ENCODE data around the gene MYO6. TPM values are rescaled to one million over a fixed set of nuclear protein-coding genes. Genes with fewer than 3 reads are reported as not detected.

Gene MYO6
- total and polyA plus RNA-seq, 2 of the 8 experiments (the other 6 are each of a cell fraction or from before 2014, with no cell fraction given): 8.3 to 21.9 TPM

- no peak overlapping the region for H2AK5ac ChIP-seq (ENCODE audit: low read depth, low read length)
- CTCF ChIA-PET (ENCODE audit: partially characterized antibody): interaction anchor here (1.0 kb wide), 1 partner anchor 9 kb away, joined by 3 read pairs; no protein-coding TSS in a partner anchor
Observed at GRCh38 chr6:75864446-75864845, 115.4 kb downstream of the MYO6 start.

More at GRCh38 chr6:75864446-75864845, 115.4 kb downstream of the MYO6 start:
- Histone ChIP-seq H3K27ac (ENCODE audit: low read depth, low read length) (no peak overlapping the region), H3K4me2 (ENCODE audit: insufficient read depth in 1 of 2, low read depth in 2 of 2, low read length in 2 of 2) (no peak overlapping the region), H3K36me3 (ENCODE audit: control insufficient read depth in 2 of 4, insufficient read depth in 4 of 4, low read length in 3 of 4) (peaks cover 0 to 13% (median 1%) of the 10 kb centered on the region in 4 experiments; a peak in 3 of 8 replicates), H4K20me1 (replicated peaks in 1 of 2; ENCODE audit: control insufficient read depth in 1 of 2, insufficient read depth in 2 of 2, low read length in 2 of 2) (no peaks in the 10 kb centered on the region), H3K23me2 (ENCODE audit: low read depth, low read length) (no peaks in the 10 kb centered on the region; the same call in 1 of the 2 replicates), H3K4me1 (replicated peaks in 1 of 4; ENCODE audit: control insufficient read depth in 3 of 4, insufficient read depth in 4 of 4, low read length in 3 of 4) (no peaks in the 10 kb centered on the region), H3K79me2 (ENCODE audit: control insufficient read depth in 1 of 2, insufficient read depth in 2 of 2, low read length in 2 of 2) (no peaks in the 10 kb centered on the region), H3K14ac (ENCODE audit: insufficient read length) (no peak overlapping the region), H2BK5ac (ENCODE audit: low read depth, low read length) (no peak overlapping the region), H2BK12ac (ENCODE audit: low read depth, low read length) (no peak overlapping the region), H3K79me1 (ENCODE audit: low read depth, low read length) (no peaks in the 10 kb centered on the region), H4K91ac (replicated peaks; ENCODE audit: insufficient read length, low read length) (no peak overlapping the region), H3K23ac (ENCODE audit: insufficient read length) (no peak overlapping the region), H4K5ac (ENCODE audit: insufficient read length, low read depth, low read length) (no peak overlapping the region), H3K9me3 (ENCODE audit: insufficient read depth in 2 of 2, low read depth in 1 of 2, low read length in 1 of 2) (no peaks in the 10 kb centered on the region), H3K4me3 (ENCODE audit: extremely low read depth in 1 of 4, insufficient read depth in 2 of 4, low read depth in 3 of 4, low read length in 4 of 4) (no peak overlapping the region), H3K9ac (replicated peaks in 1 of 4; ENCODE audit: extremely low read depth in 1 of 4, low read depth in 3 of 4, low read length in 3 of 4) (no peak overlapping the region), H3K18ac (ENCODE audit: extremely low read depth, low read length) (no peak overlapping the region), H2AFZ (ENCODE audit: low read length) (no peak overlapping the region), H2BK15ac (ENCODE audit: low read length) (no peak overlapping the region), H2BK120ac (replicated peaks; ENCODE audit: low read depth, low read length) (no peak overlapping the region), H3K56ac (replicated peaks; ENCODE audit: insufficient read length, low read depth, low read length) (no peak overlapping the region), H3K4ac (replicated peaks; ENCODE audit: insufficient read length, low read depth, low read length) (no peak overlapping the region), H3K27me3 (replicated peaks in 1 of 4; ENCODE audit: control insufficient read depth in 3 of 4, extremely low read depth in 1 of 4, insufficient read depth in 3 of 4, low read length in 3 of 4) (no peaks in the 10 kb centered on the region), H2BK20ac (ENCODE audit: low read length) (no peak overlapping the region), H4K8ac (ENCODE audit: extremely low read depth, insufficient read depth, low read length) (no peak overlapping the region)
- DNase-seq (ENCODE audit: low read depth in 1 of 2, low spot score in 2 of 2): no peak
- FAIRE-seq: no peak
- POLR2A ChIA-PET (ENCODE audit: partially characterized antibody): no interaction called here
- TF ChIP-seq CTCF (IDR thresholded peaks at IDR 0.05; ENCODE audit: control extremely low read depth in 1 of 3, insufficient read depth in 1 of 3, low read depth in 1 of 3, low read length in 3 of 3): no peak
- TF ChIP-seq TAF7 (optimal IDR thresholded peaks at IDR 0.05; ENCODE audit: borderline replicate concordance, low read depth, low read length): no peak
- no peak for TF ChIP-seq RBBP5 (IDR thresholded peaks at IDR 0.05; ENCODE audit: borderline replicate concordance, low read depth, low read length)
- no peak for TF ChIP-seq SIN3A (conservative IDR thresholded peaks at IDR 0.05 in 1 of 2, IDR thresholded peaks at IDR 0.05 in 1 of 2; ENCODE audit: low read depth in 1 of 2, low read length in 2 of 2)
- TF ChIP-seq SRF (IDR thresholded peaks at IDR 0.05; ENCODE audit: low read depth, low read length): no peak
- no peak for TF ChIP-seq POLR2AphosphoS5 (IDR thresholded peaks at IDR 0.05; ENCODE audit: low read depth, low read length)
- no peak for TF ChIP-seq MAX (IDR thresholded peaks at IDR 0.05)
- 87% methylated on average over 2 of the region's 2 CpGs; no CpG with 5 or more reads in 1 of the 2 experiments for WGBS, 2 experiments (ENCODE audit: extremely low coverage in 1 of 2, insufficient coverage in 1 of 2, insufficient read length in 1 of 2, insufficient replicate concordance in 2 of 2, low coverage in 1 of 2, low lambda C conversion rate in 2 of 2, missing lambda C conversion rate in 1 of 2)

Data from H1 (cell line).